Pancreas (tissue), 10 donors: ENCODE measurements around the gene AFF1. TPM values are rescaled to one million over a fixed set of nuclear protein-coding genes. Genes with fewer than 3 reads are reported as not detected.

ENCODE experiments used
- ATAC-seq, 4 donors: fragments of 200-7000 bp; cut with Tn5 transposase; one replicate each; pipeline versions ENCODE4 v1.8.0 to v1.9.1; 2020; ENCODE audit warnings: mild to moderate bottlenecking in 4 of 4, moderate library complexity in 4 of 4
- DNase-seq, 6 donors: peaks; one replicate each; pipeline ENCODE4 v3.0.0-alpha.2; 2020
- FAIRE-seq: peaks from 2 replicates; lab custom pipeline; 2012; peaks lifted over from hg19 to GRCh38; lab: Jason Lieb, UNC
- H3K27ac ChIP-seq, 4 donors: fragments of 200-600 bp; sonication (generic); 1 replicate in 3 of 4; 2 replicates in 1 of 4; pipeline versions ENCODE4 v1.5.0 to v1.8.0; 2020
- H3K27me3 ChIP-seq, 4 donors: fragments of 200-600 bp; one replicate each; pipeline ENCODE4 v1.8.0; 2021
- H3K36me3 ChIP-seq, 3 donors: fragments of 200-600 bp; sonication (generic) in 1 of 3; one replicate each; pipeline versions ENCODE4 v1.5.0 to v1.8.0; 2020 to 2021
- H3K4me1 ChIP-seq, 3 donors: fragments of 200-600 bp; one replicate each; pipeline ENCODE4 v1.8.0; 2021
- H3K4me3 ChIP-seq, 4 donors: fragments of 200-600 bp; sonication (generic) in 2 of 4; one replicate each; pipeline versions ENCODE4 v1.5.0 to v1.8.0; 2020 to 2021
- H3K9me3 ChIP-seq, 4 donors: fragments of 200-600 bp; one replicate each; pipeline ENCODE4 v1.8.0; 2021
- CTCF ChIP-seq, 4 donors: fragments of 200-600 bp; sonication (generic) in 3 of 4; IDR thresholded peaks; one replicate each; pipeline versions ENCODE4 v1.5.0 to v1.8.0; 2021; ENCODE audit warnings: antibody characterized with exemption in 4 of 4
- whole genome bisulfite sequencing, 2 donors: extraction: QIAGEN DNeasy Blood & Tissue Kit; methylation state at CpG; one replicate each; pipeline ENCODE4 v1.1.7; 2013; 5-methylcytosine and 5-hydroxymethylcytosine counted together
- intact Hi-C, 3 donors: fragments of 100-400 bp; cut with DNase I; formaldehyde crosslinking; loops; one replicate each; pipeline versions ENCODE4 v1.11.1 to v1.14.2; 2022
- polyA plus RNA-seq, 2 donors: library from polyadenylated mRNA; stranded (reverse); fragments of 200-250 nt; gene quantifications; one replicate each; pipeline ENCODE4 v1.2.3, GENCODE V29; 2013
- total RNA-seq, 6 donors: library from RNA; stranded (reverse); fragmentation: NEBNext Ultra II Directional in 4 of 6; extraction: Animal tissue kit (Norgen Biotek cat#: 25700) in 4 of 6; gene quantifications; one replicate each; pipeline versions ENCODE4 v1.2.1 to v1.2.4, GENCODE V29; 2021 to 2023
- donor health status: healthy with polysubstance abuse.
- donor health status: DM: no; HTN: no; CAD: no; lungs with moderate emphysema.
- donor health status: DM: no; HTN: no; CAD: no.
- donor health status: control.
- donor health status: control.
- donor health status: Bipolar disorder and iron deficiency.
- donor health status: DM: yes; HTN: yes; CAD: no.
- donor health status: DM: no; HTN: no; CAD: no.
- donor health status: DM: no; HTN: no; CAD: no.
- donor health status: DM: yes; HTN: yes; CAD: no.

The AFF1 gene
- total and polyA plus RNA-seq, 8 donors = 11.8 to 62.0 (median 40.4) TPM

DNA sequence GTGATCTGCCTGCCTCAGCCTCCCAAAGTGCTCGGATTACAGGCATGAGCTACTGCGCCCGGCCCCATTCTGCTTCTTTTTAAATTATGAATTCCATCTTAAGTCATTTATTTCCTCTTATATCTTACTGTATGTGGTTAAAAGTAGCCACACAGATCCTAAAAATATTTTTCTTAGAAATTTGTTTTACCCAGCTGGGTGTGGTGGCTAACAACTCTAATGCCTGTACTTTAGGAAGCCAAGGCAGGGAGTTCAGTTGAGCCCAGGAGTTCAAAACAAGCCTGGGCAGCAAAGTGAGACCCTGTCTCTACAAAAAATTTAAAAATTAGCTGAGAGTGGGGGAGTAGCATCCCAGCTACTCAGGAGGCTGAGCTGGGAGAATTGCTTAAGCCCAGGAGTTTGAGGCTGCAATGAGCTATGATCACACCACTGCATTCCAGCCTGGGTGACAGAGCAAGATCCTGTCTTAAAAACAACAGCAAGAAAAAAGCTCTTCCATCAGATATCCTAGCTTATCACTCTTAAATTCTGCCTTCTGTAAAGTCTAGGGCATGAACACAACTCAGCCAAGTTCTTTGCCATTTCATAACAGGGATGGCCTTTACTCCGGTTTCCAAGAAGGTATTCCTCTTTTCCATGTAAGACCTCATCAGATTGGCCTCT lies 15.1 kb upstream of the AFF1 start:
- no peak for DNase-seq
- no peak for ATAC-seq
- H3K36me3 ChIP-seq = no peaks in the 10 kb centered on the region
- H3K27me3 ChIP-seq = no peaks in the 10 kb centered on the region
- TF ChIP-seq CTCF (IDR thresholded peaks at IDR 0.05) = no peak
- no peaks in the 10 kb centered on the region for H3K9me3 ChIP-seq
- no peak overlapping the region for H3K4me3 ChIP-seq
- WGBS, 2 donors = 95 to 97% methylated on average over 4 of the region's 4 CpGs
- intact Hi-C loops = loop anchor here in 2 of 3 donors (10.0 kb wide), 2 partner anchors 195 to 315 kb away; no protein-coding TSS in a partner anchor
- peaks cover 0 to 3% (median 0%) of the 10 kb centered on the region in 3 donors for H3K4me1 ChIP-seq
- FAIRE-seq = no peak
- H3K27ac ChIP-seq = no peak overlapping the region

DNA sequence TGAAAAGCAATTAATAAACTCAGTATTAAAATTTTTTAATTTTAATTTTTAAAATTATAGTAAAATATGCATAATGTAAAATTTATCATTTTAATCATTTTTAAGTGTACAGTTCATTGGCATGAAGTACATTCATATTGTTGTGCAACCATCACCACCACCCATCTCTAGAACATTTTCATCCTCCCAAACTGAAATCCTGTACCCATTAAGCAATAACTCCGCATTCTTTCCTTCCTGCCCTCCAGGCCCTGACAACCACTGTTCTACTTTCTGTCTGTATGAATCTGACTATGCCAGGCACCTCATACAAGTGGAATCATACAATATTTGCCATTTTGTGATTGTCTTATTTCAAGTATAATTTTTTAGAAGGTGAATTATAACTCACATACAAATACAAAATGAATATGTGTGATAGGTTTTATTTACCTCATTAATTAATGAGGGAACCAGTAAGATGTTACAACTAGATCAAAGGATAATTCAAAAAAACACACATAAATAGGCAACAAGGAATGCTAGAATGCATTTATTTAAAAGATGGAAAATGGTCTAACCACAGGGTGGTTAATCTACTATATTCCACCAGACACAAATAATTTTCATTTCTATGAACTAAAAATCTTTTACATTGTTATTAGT lies 13.1 kb upstream of the AFF1 start:
- 92 to 94% methylated on average over 1 of the region's 1 CpG for WGBS, 2 donors
- no peaks in the 10 kb centered on the region for H3K9me3 ChIP-seq
- no peaks in the 10 kb centered on the region for H3K27me3 ChIP-seq
- ATAC-seq (no peak), DNase-seq (no peak), FAIRE-seq (no peak)
- intact Hi-C loops = loop anchor here in 2 of 3 donors (10.0 kb wide), 2 partner anchors 193 to 313 kb away; no protein-coding TSS in a partner anchor
- H3K4me1 ChIP-seq = peaks cover 0 to 3% (median 0%) of the 10 kb centered on the region in 3 donors
- H3K27ac ChIP-seq = no peak overlapping the region
- no peak for TF ChIP-seq CTCF (IDR thresholded peaks at IDR 0.05)
- no peaks in the 10 kb centered on the region for H3K36me3 ChIP-seq
- H3K4me3 ChIP-seq = no peak overlapping the region

DNA sequence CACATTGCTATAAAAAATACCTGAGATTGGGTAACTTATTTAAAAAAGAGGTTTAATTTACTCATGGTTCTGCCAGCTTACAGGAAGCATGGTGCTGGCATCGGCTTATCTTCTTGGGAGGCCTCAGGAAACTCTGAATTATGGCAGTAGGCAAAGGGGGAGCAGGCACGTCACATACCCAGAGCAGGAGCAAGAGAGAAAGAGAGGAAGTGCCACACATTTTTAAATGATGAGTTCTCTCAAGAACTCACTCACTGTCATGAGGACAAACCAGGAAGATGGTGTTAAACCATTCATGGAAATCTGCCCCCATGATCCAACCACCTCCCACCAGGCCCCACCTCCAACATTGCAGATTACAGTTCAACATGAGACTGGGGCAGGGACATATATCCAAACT lies 10.0 kb upstream of the AFF1 start:
- ATAC-seq = no peak
- no peak for FAIRE-seq
- Histone ChIP-seq H3K4me1 (peaks cover 0 to 11% (median 0%) of the 10 kb centered on the region in 3 donors), H3K36me3 (no peaks in the 10 kb centered on the region), H3K4me3 (no peak overlapping the region), H3K27me3 (no peaks in the 10 kb centered on the region), H3K27ac (no peak overlapping the region), H3K9me3 (no peaks in the 10 kb centered on the region)
- intact Hi-C loops = loop anchor here in 2 of 3 donors (5.0 to 10.0 kb wide), 3 partner anchors 167 to 310 kb away; no protein-coding TSS in a partner anchor
- TF ChIP-seq CTCF (IDR thresholded peaks at IDR 0.05) = no peak
- WGBS, 2 donors = 21 to 54% methylated on average over 2 of the region's 2 CpGs
- DNase-seq = no peak

- ATAC-seq = no peak
- intact Hi-C loops = loop anchor here in 2 of 3 donors (5.0 to 10.0 kb wide), 3 partner anchors 166 to 308 kb away; no protein-coding TSS in a partner anchor
- WGBS, 2 donors = 90% methylated on average over 6 of the region's 6 CpGs
Observed at GRCh38 chr4:86926435-86927086, 8.2 kb upstream of the AFF1 start.

More at GRCh38 chr4:86926435-86927086, 8.2 kb upstream of the AFF1 start:
- no peaks in the 10 kb centered on the region for H3K9me3 ChIP-seq
- H3K36me3 ChIP-seq = no peaks in the 10 kb centered on the region
- FAIRE-seq (no peak), DNase-seq (no peak)
- no peak overlapping the region for H3K27ac ChIP-seq
- no peaks in the 10 kb centered on the region for H3K27me3 ChIP-seq
- peaks cover 0 to 11% (median 0%) of the 10 kb centered on the region in 3 donors for H3K4me1 ChIP-seq
- TF ChIP-seq CTCF (IDR thresholded peaks at IDR 0.05) = no peak
- H3K4me3 ChIP-seq = no peak overlapping the region
